Measurements from ENCODE around the gene DHRS7C. TPM values are rescaled to one million over a fixed set of nuclear protein-coding genes. Genes with fewer than 3 reads are reported as not detected.

The DHRS7C gene
- total and polyA plus RNA-seq, 2 donors (not counting 1 experiment from before 2014, with no cell fraction given) = not detected

DNA sequence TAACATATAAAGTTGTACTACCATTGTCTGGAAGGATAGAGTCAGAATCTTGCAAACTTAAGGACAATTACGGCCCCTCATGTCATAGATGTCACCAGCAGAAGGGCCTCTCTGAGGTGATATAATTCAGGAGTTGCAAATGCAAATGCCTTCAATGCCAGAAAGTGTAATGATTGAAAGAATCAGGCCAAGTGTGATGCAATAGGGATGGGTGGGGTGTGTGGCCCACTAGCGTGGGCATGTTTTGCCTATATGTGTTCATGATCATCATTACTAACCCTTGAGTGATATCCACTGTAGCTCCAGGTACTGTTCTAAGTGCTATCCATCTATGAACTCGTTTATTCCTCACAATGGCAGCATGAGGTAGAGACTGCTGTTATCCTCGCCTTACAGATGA is 1.1 kb downstream of the DHRS7C start:
- Mint-ChIP-seq H3K9me3 (ENCODE audit: insufficient read depth) (no peaks in the 10 kb centered on the region), H3K27me3 (peaks cover 3% of the 10 kb centered on the region), H3K27ac (no peak overlapping the region), H3K4me1 (no peaks in the 10 kb centered on the region), H3K4me3 (no peak overlapping the region)
- no peaks in the 10 kb centered on the region for H3K4me1 ChIP-seq (ENCODE audit: control insufficient read depth in 2 of 2, insufficient read depth in 2 of 2, low read length in 2 of 2)
- ATAC-seq (ENCODE audit: low read depth) (no peak), DNase-seq (no peak)
- H3K27me3 ChIP-seq (replicated peaks in 1 of 4; ENCODE audit: control extremely low read depth in 1 of 4, control insufficient read depth in 3 of 4, insufficient read depth in 4 of 4, low read length in 3 of 4) = no peaks in the 10 kb centered on the region
- H3K27ac ChIP-seq (ENCODE audit: low read length in 2 of 2) = no peak overlapping the region
- CTCF ChIA-PET = no interaction called here
- H4K20me1 ChIP-seq (ENCODE audit: control insufficient read depth, insufficient read depth, low read length, poor library complexity, severe bottlenecking) = no peaks in the 10 kb centered on the region
- TF ChIP-seq EZH2 (IDR thresholded peaks at IDR 0.05; ENCODE audit: borderline replicate concordance, insufficient read depth, low read depth, low read length, poor library complexity, severe bottlenecking) = no peak
- TF ChIP-seq, protein P1, sequence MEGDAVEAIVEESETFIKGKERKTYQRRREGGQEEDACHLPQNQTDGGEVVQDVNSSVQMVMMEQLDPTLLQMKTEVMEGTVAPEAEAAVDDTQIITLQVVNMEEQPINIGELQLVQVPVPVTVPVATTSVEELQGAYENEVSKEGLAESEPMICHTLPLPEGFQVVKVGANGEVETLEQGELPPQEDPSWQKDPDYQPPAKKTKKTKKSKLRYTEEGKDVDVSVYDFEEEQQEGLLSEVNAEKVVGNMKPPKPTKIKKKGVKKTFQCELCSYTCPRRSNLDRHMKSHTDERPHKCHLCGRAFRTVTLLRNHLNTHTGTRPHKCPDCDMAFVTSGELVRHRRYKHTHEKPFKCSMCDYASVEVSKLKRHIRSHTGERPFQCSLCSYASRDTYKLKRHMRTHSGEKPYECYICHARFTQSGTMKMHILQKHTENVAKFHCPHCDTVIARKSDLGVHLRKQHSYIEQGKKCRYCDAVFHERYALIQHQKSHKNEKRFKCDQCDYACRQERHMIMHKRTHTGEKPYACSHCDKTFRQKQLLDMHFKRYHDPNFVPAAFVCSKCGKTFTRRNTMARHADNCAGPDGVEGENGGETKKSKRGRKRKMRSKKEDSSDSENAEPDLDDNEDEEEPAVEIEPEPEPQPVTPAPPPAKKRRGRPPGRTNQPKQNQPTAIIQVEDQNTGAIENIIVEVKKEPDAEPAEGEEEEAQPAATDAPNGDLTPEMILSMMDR (IDR thresholded peaks at IDR 0.05) = no peak
- intact Hi-C loops (cut with micrococcal nuclease) = no loop called here
- no peaks in the 10 kb centered on the region for H3K9me3 ChIP-seq (ENCODE audit: control extremely low read depth in 1 of 3, control insufficient read depth in 2 of 3, insufficient read depth in 1 of 3, low read length in 2 of 3)
- POLR2A ChIA-PET = no interaction called here
- no peaks in the 10 kb centered on the region for H3K36me3 ChIP-seq (replicated peaks in 1 of 2; ENCODE audit: control extremely low read depth in 1 of 2, control insufficient read depth in 1 of 2, extremely low read depth in 1 of 2, insufficient read depth in 2 of 2, low read length in 1 of 2)
- no peaks in the 10 kb centered on the region for H3K79me2 ChIP-seq (ENCODE audit: control insufficient read depth, insufficient read depth, low read length)
- H3K9ac ChIP-seq (ENCODE audit: low read length) = no peak overlapping the region
- H3K4me3 ChIP-seq (ENCODE audit: control extremely low read depth in 1 of 5, extremely low read depth in 1 of 5, insufficient read depth in 1 of 5, low read depth in 2 of 5, low read length in 4 of 5) = no peak overlapping the region
- H3K4me2 ChIP-seq (replicated peaks; ENCODE audit: low read depth, low read length, poor library complexity, severe bottlenecking) = no peak overlapping the region
- 100% methylated on average over 1 of the region's 4 CpGs for WGBS (ENCODE audit: insufficient coverage)
- no peak overlapping the region for H2AFZ ChIP-seq (ENCODE audit: insufficient read depth, low read depth, low read length, poor library complexity, severe bottlenecking)

DNA sequence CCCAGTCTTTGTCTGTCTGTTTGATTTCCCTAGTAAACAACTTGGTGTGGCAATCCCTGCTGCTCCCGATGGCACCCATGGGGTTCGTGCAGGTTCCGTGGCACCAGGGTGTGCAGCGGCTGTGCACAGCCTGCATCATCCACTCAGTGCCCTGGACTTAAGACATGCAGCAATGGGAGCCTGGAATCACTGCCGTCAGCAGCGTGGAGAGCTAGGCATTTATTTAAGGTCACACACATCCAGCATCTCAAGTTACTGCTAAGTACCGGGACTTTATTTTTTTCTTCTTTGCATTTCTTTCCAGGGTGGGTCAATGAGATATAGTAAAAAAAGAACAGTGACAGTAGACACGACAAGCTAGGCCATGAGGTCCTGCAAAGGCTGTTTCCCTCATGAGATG is 2.8 kb downstream of the DHRS7C start:
- DNase-seq (no peak), ATAC-seq (ENCODE audit: low read depth) (no peak)
- H3K4me3 ChIP-seq (ENCODE audit: control extremely low read depth in 1 of 5, extremely low read depth in 1 of 5, insufficient read depth in 1 of 5, low read depth in 2 of 5, low read length in 4 of 5) = no peak overlapping the region
- WGBS (ENCODE audit: insufficient coverage) = 95% methylated on average over 7 of the region's 8 CpGs
- H3K9me3 ChIP-seq (ENCODE audit: control extremely low read depth in 1 of 3, control insufficient read depth in 2 of 3, insufficient read depth in 1 of 3, low read length in 2 of 3) = no peaks in the 10 kb centered on the region
- ChIA-PET CTCF (no interaction called here), POLR2A (no interaction called here)
- H3K79me2 ChIP-seq (ENCODE audit: control insufficient read depth, insufficient read depth, low read length) = no peaks in the 10 kb centered on the region
- H3K27me3 ChIP-seq (replicated peaks in 1 of 4; ENCODE audit: control extremely low read depth in 1 of 4, control insufficient read depth in 3 of 4, insufficient read depth in 4 of 4, low read length in 3 of 4) = no peaks in the 10 kb centered on the region
- intact Hi-C loops (cut with micrococcal nuclease) = no loop called here
- Mint-ChIP-seq H3K4me1 (no peaks in the 10 kb centered on the region), H3K9me3 (ENCODE audit: insufficient read depth) (no peaks in the 10 kb centered on the region), H3K27me3 (peaks cover 3% of the 10 kb centered on the region), H3K27ac (no peak overlapping the region), H3K4me3 (no peak overlapping the region)
- no peaks in the 10 kb centered on the region for H4K20me1 ChIP-seq (ENCODE audit: control insufficient read depth, insufficient read depth, low read length, poor library complexity, severe bottlenecking)
- TF ChIP-seq, protein P1 (IDR thresholded peaks at IDR 0.05) = no peak
- no peak for TF ChIP-seq EZH2 (IDR thresholded peaks at IDR 0.05; ENCODE audit: borderline replicate concordance, insufficient read depth, low read depth, low read length, poor library complexity, severe bottlenecking)
- H3K4me2 ChIP-seq (replicated peaks; ENCODE audit: low read depth, low read length, poor library complexity, severe bottlenecking) = no peak overlapping the region
- no peak overlapping the region for H3K27ac ChIP-seq (ENCODE audit: low read length in 2 of 2)
- H3K9ac ChIP-seq (ENCODE audit: low read length) = no peak overlapping the region
- H3K4me1 ChIP-seq (ENCODE audit: control insufficient read depth in 2 of 2, insufficient read depth in 2 of 2, low read length in 2 of 2) = no peaks in the 10 kb centered on the region
- no peaks in the 10 kb centered on the region for H3K36me3 ChIP-seq (replicated peaks in 1 of 2; ENCODE audit: control extremely low read depth in 1 of 2, control insufficient read depth in 1 of 2, extremely low read depth in 1 of 2, insufficient read depth in 2 of 2, low read length in 1 of 2)
- no peak overlapping the region for H2AFZ ChIP-seq (ENCODE audit: insufficient read depth, low read depth, low read length, poor library complexity, severe bottlenecking)
